Stimulated activated CD4-positive, alpha-beta T cell treated with anti-CD3 and anti-CD28 coated beads, Interleukin-1b, Interleukin-23, amount 100 ng/mL, for 48 hours (primary cell): Measurements from ENCODE around the gene ZNF316.
"Not testable (repeated sequence)": the region's sequence is repeated elsewhere in the genome, so short reads cannot be mapped to it uniquely, and the experiment has no call there.

Experiments
- DNase-seq: peaks from one replicate; pipeline ENCODE4 v3.0.0-alpha.2; 2020

The ZNF316 gene

GRCh38 chr7:6622134-6622710 is 14.9 kb upstream of the ZNF316 start:
- no peak for DNase-seq

- DNase-seq, result no peak
Measured at GRCh38 chr7:6623589-6624245, 13.4 kb upstream of the ZNF316 start.

GRCh38 chr7:6624246-6624611 is 12.9 kb upstream of the ZNF316 start:
- DNase-seq, result no peak

- no peak for DNase-seq
Measured at GRCh38 chr7:6628045-6628444, 9.1 kb upstream of the ZNF316 start.

GRCh38 chr7:6630007-6630849 is 6.9 kb upstream of the ZNF316 start:
- DNase-seq, result no peak

- DNase-seq, result peak; percentile 19
Measured at GRCh38 chr7:6631605-6632004, 5.5 kb upstream of the ZNF316 start.

GRCh38 chr7:6634021-6634420 is 3.1 kb upstream of the ZNF316 start:
- no peak for DNase-seq

GRCh38 chr7:6634971-6635370 is 2.1 kb upstream of the ZNF316 start:
- not testable (repeated sequence) for DNase-seq

GRCh38 chr7:6637544-6638229 is 569 bp downstream of the ZNF316 start:
- DNase-seq, result peak; percentile 50

- DNase-seq, result no peak
Measured at GRCh38 chr7:6639032-6639431, 1.9 kb downstream of the ZNF316 start.

- no peak for DNase-seq
Measured at GRCh38 chr7:6639627-6640026, 2.5 kb downstream of the ZNF316 start.

GRCh38 chr7:6640246-6640721 is 3.2 kb downstream of the ZNF316 start:
- DNase-seq, result peak; percentile 58

GRCh38 chr7:6641305-6642035 is 4.4 kb downstream of the ZNF316 start:
- DNase-seq, result no peak

GRCh38 chr7:6642239-6642839 is 5.2 kb downstream of the ZNF316 start:
- DNase-seq, result no peak

- no peak for DNase-seq
Measured at GRCh38 chr7:6642861-6643640, 5.9 kb downstream of the ZNF316 start.

- no peak for DNase-seq
Measured at GRCh38 chr7:6643915-6644625, 7.0 kb downstream of the ZNF316 start.

GRCh38 chr7:6644728-6645127 is 7.6 kb downstream of the ZNF316 start:
- no peak for DNase-seq

GRCh38 chr7:6646465-6646864 is 9.3 kb downstream of the ZNF316 start:
- DNase-seq, result no peak

GRCh38 chr7:6647080-6647479 is 10.0 kb downstream of the ZNF316 start:
- no peak for DNase-seq

- DNase-seq, result no peak
Measured at GRCh38 chr7:6647541-6647940, 10.4 kb downstream of the ZNF316 start.
